NCI-H1436 treated with DMSO at 0.1 percent for 48 hours (cell line): ENCODE measurements around the gene DCBLD2.

ENCODE experiments used
- DNase-seq: peaks from one replicate; lab custom pipeline; 2025; lab: John Stamatoyannopoulos, UW

DCBLD2 gene

GRCh38 chr3:98829246-98829832 is 72.2 kb downstream of the DCBLD2 start:
- no peak for DNase-seq

GRCh38 chr3:98827221-98827920 is 74.1 kb downstream of the DCBLD2 start:
- DNase-seq, result no peak

GRCh38 chr3:98826126-98826525 is 75.4 kb downstream of the DCBLD2 start:
- no peak for DNase-seq

- no peak for DNase-seq
Measured at GRCh38 chr3:98824256-98824655, 77.2 kb downstream of the DCBLD2 start.

- no peak for DNase-seq
Measured at GRCh38 chr3:98823791-98824190, 77.7 kb downstream of the DCBLD2 start.

- no peak for DNase-seq
Measured at GRCh38 chr3:98821063-98821462, 80.4 kb downstream of the DCBLD2 start.

GRCh38 chr3:98817547-98818041 is 83.9 kb downstream of the DCBLD2 start:
- DNase-seq, result peak; percentile 13

GRCh38 chr3:98814817-98815420 is 86.6 kb downstream of the DCBLD2 start:
- DNase-seq, result no peak

- DNase-seq, result no peak
Measured at GRCh38 chr3:98812851-98813374, 88.6 kb downstream of the DCBLD2 start.

GRCh38 chr3:98811048-98811447 is 90.4 kb downstream of the DCBLD2 start:
- DNase-seq, result no peak

- DNase-seq, result no peak
Measured at GRCh38 chr3:98809557-98809956, 91.9 kb downstream of the DCBLD2 start.

GRCh38 chr3:98808071-98808470 is 93.4 kb downstream of the DCBLD2 start:
- DNase-seq, result no peak

GRCh38 chr3:98807561-98807960 is 93.9 kb downstream of the DCBLD2 start:
- DNase-seq, result no peak

GRCh38 chr3:98807011-98807410 is 94.5 kb downstream of the DCBLD2 start:
- no peak for DNase-seq

- no peak for DNase-seq
Measured at GRCh38 chr3:98806521-98806920, 95.0 kb downstream of the DCBLD2 start.

GRCh38 chr3:98805571-98805970 is 95.9 kb downstream of the DCBLD2 start:
- DNase-seq, result no peak

GRCh38 chr3:98801043-98801747 is 100.3 kb downstream of the DCBLD2 start:
- DNase-seq, result no peak

- no peak for DNase-seq
Measured at GRCh38 chr3:98800401-98800800, 101.1 kb downstream of the DCBLD2 start.

GRCh38 chr3:98799479-98799878 is 102.0 kb downstream of the DCBLD2 start:
- no peak for DNase-seq

GRCh38 chr3:98798820-98799219 is 102.7 kb downstream of the DCBLD2 start:
- no peak for DNase-seq

GRCh38 chr3:98797905-98798304 is 103.6 kb downstream of the DCBLD2 start:
- no peak for DNase-seq

- DNase-seq, result no peak
Measured at GRCh38 chr3:98796334-98796733, 105.2 kb downstream of the DCBLD2 start.
